ENCODE results near the gene OR5L2.
"Not testable (repeated sequence)": the region's sequence is repeated elsewhere in the genome, so short reads cannot be mapped to it uniquely, and the experiment has no call there.

The OR5L2 gene

GRCh38 chr11:55826919-55827318 is at the start of gene OR5L2:
Gene OR5L2, plus strand, starts transcription at chr11:55827219. Its CDS starts 0 bp downstream, at chr11:55827219.
- FAIRE-seq (no peak), DNase-seq (ENCODE audit: insufficient read length, low spot score) (no peak)
- TF ChIP-seq POLR2A (IDR thresholded peaks at IDR 0.05; ENCODE audit: low read depth, low read length) = no peak

- no peak for TF ChIP-seq POLR2A (IDR thresholded peaks at IDR 0.05; ENCODE audit: low read depth, low read length)
- FAIRE-seq (no peak), DNase-seq (ENCODE audit: insufficient read length, low spot score) (no peak)
Observed at GRCh38 chr11:55791606-55792005, 35.4 kb upstream of the OR5L2 start.

GRCh38 chr11:55793321-55793720 is 33.7 kb upstream of the OR5L2 start:
- no peak for TF ChIP-seq POLR2A (IDR thresholded peaks at IDR 0.05; ENCODE audit: low read depth, low read length)
- DNase-seq (ENCODE audit: insufficient read length, low spot score) = no peak
- FAIRE-seq = no peak

GRCh38 chr11:55795256-55795655 is 31.8 kb upstream of the OR5L2 start, which contains the start of gene OR5D14:
Gene OR5D14, plus strand, starts transcription at chr11:55795556. Its CDS starts 0 bp downstream, at chr11:55795556.
- no peak for FAIRE-seq

GRCh38 chr11:55806248-55806647 is 20.8 kb upstream of the OR5L2 start:
- TF ChIP-seq POLR2A (IDR thresholded peaks at IDR 0.05; ENCODE audit: low read depth, low read length) = no peak
- no peak for FAIRE-seq
- DNase-seq (ENCODE audit: insufficient read length, low spot score) = no peak

More at GRCh38 chr11:55795256-55795655, 31.8 kb upstream of the OR5L2 start, which contains the start of gene OR5D14:
- TF ChIP-seq POLR2A (IDR thresholded peaks at IDR 0.05; ENCODE audit: low read depth, low read length) = no peak
- DNase-seq (ENCODE audit: insufficient read length, low spot score) = no peak

GRCh38 chr11:55811067-55811466 is 16.0 kb upstream of the OR5L2 start, which contains the start of gene OR5L1:
Gene OR5L1, plus strand, starts transcription at chr11:55811367. Its CDS starts 100 bp downstream, at chr11:55811467.
- TF ChIP-seq POLR2A (IDR thresholded peaks at IDR 0.05; ENCODE audit: low read depth, low read length) = no peak
- no peak for DNase-seq (ENCODE audit: insufficient read length, low spot score)
- FAIRE-seq = no peak

GRCh38 chr11:55819330-55819729 is 7.7 kb upstream of the OR5L2 start, which contains the start of gene OR5D18:
Gene OR5D18, plus strand, starts transcription at chr11:55819630. Its CDS starts 0 bp downstream, at chr11:55819630.
- TF ChIP-seq POLR2A (IDR thresholded peaks at IDR 0.05; ENCODE audit: low read depth, low read length) = no peak
- FAIRE-seq (no peak), DNase-seq (ENCODE audit: insufficient read length, low spot score) (no peak)

GRCh38 chr11:55838452-55838851 is 11.4 kb downstream of the OR5L2 start, which contains the start of gene OR5D16:
Gene OR5D16, plus strand, starts transcription at chr11:55838752. Its CDS starts 0 bp downstream, at chr11:55838752.
- no peak for TF ChIP-seq POLR2A (IDR thresholded peaks at IDR 0.05; ENCODE audit: low read depth, low read length)
- no peak for DNase-seq (ENCODE audit: insufficient read length, low spot score)
- no peak for FAIRE-seq

- FAIRE-seq (no peak), DNase-seq (ENCODE audit: insufficient read length, low spot score) (no peak)
- no peak for TF ChIP-seq POLR2A (IDR thresholded peaks at IDR 0.05; ENCODE audit: low read depth, low read length)
Observed at GRCh38 chr11:55847453-55847852, 20.4 kb downstream of the OR5L2 start.

- no peak for FAIRE-seq
- DNase-seq (ENCODE audit: insufficient read length, low spot score) = no peak
- TF ChIP-seq POLR2A (IDR thresholded peaks at IDR 0.05; ENCODE audit: low read depth, low read length) = no peak
Observed at GRCh38 chr11:55849037-55849436, 22.0 kb downstream of the OR5L2 start.

- TF ChIP-seq POLR2A (IDR thresholded peaks at IDR 0.05; ENCODE audit: low read depth, low read length) = no peak
- DNase-seq (ENCODE audit: insufficient read length, low spot score) = no peak
- no peak for FAIRE-seq
Observed at GRCh38 chr11:55852141-55852540, 25.1 kb downstream of the OR5L2 start.

- FAIRE-seq (no peak), DNase-seq (ENCODE audit: insufficient read length, low spot score) (no peak)
- no peak for TF ChIP-seq POLR2A (IDR thresholded peaks at IDR 0.05; ENCODE audit: low read depth, low read length)
Observed at GRCh38 chr11:55854704-55855103, 27.7 kb downstream of the OR5L2 start.

GRCh38 chr11:55867354-55867753 is 40.3 kb downstream of the OR5L2 start:
- not testable (repeated sequence) for DNase-seq (ENCODE audit: insufficient read length, low spot score); FAIRE-seq

- not testable (repeated sequence) for FAIRE-seq; DNase-seq (ENCODE audit: insufficient read length, low spot score)
Observed at GRCh38 chr11:55872731-55873130, 45.7 kb downstream of the OR5L2 start.

GRCh38 chr11:55873146-55873545 is 46.1 kb downstream of the OR5L2 start:
- DNase-seq (ENCODE audit: insufficient read length, low spot score); FAIRE-seq: not testable (repeated sequence)
